Measurements from ENCODE around the gene LMNA.
A peak's percentile ranks its signal among the peaks of the same experiment; 100 is the strongest.

DNA sequence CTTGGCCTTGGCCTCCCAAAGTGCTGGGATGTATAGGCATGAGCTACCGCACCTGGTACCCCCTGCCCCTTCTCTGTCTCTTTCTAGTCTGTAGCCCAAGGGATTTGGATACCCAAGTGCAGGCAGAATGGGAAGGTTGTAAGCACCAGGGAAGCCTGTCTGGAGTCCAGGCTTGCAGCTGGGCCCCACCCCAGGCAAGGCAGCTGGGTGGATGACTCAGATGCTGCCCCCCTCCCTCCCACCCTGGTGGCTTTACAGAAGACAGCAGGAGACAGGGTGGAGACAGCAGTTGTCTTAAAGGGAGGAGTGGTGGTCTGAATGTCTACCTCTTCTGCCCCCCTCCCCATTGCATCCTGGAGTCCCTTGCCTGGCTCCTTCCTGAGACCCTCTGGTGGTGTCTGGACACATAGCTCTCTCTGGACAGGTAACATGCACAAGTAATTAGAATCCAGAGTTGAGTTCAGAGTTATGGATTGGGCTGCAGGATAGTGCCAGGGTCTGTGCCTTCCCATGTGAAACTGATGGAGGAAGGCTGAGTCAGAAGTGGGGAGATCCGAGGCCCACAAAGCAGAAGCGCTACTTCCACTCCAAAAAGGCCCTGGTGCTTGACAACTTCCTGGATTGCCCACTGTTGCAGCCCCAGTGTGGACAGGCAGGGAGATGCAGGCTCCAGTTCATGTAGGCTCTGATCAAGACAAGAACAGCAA lies 5.1 kb downstream of the LMNA start:
- TF ChIP-seq SMC3 (IDR thresholded peaks at IDR 0.05; ENCODE audit: low read depth, low read length) (no peak), YY1 (IDR thresholded peaks at IDR 0.05; ENCODE audit: low read depth) (no peak), FOXM1 (IDR thresholded peaks at IDR 0.05; ENCODE audit: low read depth) (no peak), POLR2AphosphoS5 (IDR thresholded peaks at IDR 0.05; ENCODE audit: low read depth, low read length) (no peak), NRF1 (IDR thresholded peaks at IDR 0.05; ENCODE audit: low read depth, low read length) (no peak), TAF1 (IDR thresholded peaks at IDR 0.05; ENCODE audit: borderline replicate concordance, low read depth, low read length) (no peak), JUND (IDR thresholded peaks at IDR 0.05) (peak; percentile 38)
- TF ChIP-seq, protein P1, sequence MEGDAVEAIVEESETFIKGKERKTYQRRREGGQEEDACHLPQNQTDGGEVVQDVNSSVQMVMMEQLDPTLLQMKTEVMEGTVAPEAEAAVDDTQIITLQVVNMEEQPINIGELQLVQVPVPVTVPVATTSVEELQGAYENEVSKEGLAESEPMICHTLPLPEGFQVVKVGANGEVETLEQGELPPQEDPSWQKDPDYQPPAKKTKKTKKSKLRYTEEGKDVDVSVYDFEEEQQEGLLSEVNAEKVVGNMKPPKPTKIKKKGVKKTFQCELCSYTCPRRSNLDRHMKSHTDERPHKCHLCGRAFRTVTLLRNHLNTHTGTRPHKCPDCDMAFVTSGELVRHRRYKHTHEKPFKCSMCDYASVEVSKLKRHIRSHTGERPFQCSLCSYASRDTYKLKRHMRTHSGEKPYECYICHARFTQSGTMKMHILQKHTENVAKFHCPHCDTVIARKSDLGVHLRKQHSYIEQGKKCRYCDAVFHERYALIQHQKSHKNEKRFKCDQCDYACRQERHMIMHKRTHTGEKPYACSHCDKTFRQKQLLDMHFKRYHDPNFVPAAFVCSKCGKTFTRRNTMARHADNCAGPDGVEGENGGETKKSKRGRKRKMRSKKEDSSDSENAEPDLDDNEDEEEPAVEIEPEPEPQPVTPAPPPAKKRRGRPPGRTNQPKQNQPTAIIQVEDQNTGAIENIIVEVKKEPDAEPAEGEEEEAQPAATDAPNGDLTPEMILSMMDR (IDR thresholded peaks at IDR 0.05) = no peak
- TF ChIP-seq, protein P2, sequence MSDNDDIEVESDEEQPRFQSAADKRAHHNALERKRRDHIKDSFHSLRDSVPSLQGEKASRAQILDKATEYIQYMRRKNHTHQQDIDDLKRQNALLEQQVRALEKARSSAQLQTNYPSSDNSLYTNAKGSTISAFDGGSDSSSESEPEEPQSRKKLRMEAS (IDR thresholded peaks at IDR 0.05; ENCODE audit: low read depth) = no peak

Data from SK-N-SH (cell line).